Activated naive CD8-positive, alpha-beta T cell treated with anti-CD3 and anti-CD28 coated beads for 36 hours (primary cell): ENCODE data around the gene KCNAB2. TPM values are rescaled to one million over a fixed set of nuclear protein-coding genes. Genes with fewer than 3 reads are reported as not detected.

ENCODE experiments used
- DNase-seq: peaks from one replicate; pipeline ENCODE4 v3.0.0; 2021
- H3K27ac Mint-ChIP-seq: one replicate; pipeline ENCODE4 v1.8.0; 2022; ENCODE audit warnings: mild to moderate bottlenecking, moderate library complexity, mixed read lengths
- H3K27me3 Mint-ChIP-seq: one replicate; pipeline ENCODE4 v1.8.0; 2022; ENCODE audit warnings: mild to moderate bottlenecking, mixed read lengths
- H3K36me3 Mint-ChIP-seq: one replicate; pipeline ENCODE4 v1.8.0; 2021; ENCODE audit warnings: mild to moderate bottlenecking, mixed read lengths
- H3K4me1 Mint-ChIP-seq: one replicate; pipeline ENCODE4 v1.8.0; 2021; ENCODE audit warnings: mixed read lengths
- H3K4me3 Mint-ChIP-seq: one replicate; pipeline ENCODE4 v1.8.0; 2022; ENCODE audit warnings: mild to moderate bottlenecking, moderate library complexity, mixed read lengths
- H3K9me3 Mint-ChIP-seq: one replicate; pipeline ENCODE4 v1.8.0; 2022; ENCODE audit warnings: mixed read lengths
- total RNA-seq, 2 experiments: library from RNA; stranded (reverse); gene quantifications; one replicate each; pipeline ENCODE4 v1.2.3, GENCODE V29; 2021

KCNAB2 gene
- total RNA-seq, 2 experiments from 2014 or later = 209 to 218 TPM

- Mint-ChIP-seq H3K36me3 (peaks cover 39% of the 10 kb centered on the region), H3K27ac (peak overlapping the region; percentile 54), H3K9me3 (no peaks in the 10 kb centered on the region), H3K4me1 (peaks cover 69% of the 10 kb centered on the region), H3K27me3 (no peaks in the 10 kb centered on the region), H3K4me3 (no peak overlapping the region)
- DNase-seq = no peak
These were observed 11.0 kb upstream of the KCNAB2 start for GRCh38 chr1:6034750-6035096.

- H3K36me3 Mint-ChIP-seq = peaks cover 36% of the 10 kb centered on the region
- H3K27me3 Mint-ChIP-seq = no peaks in the 10 kb centered on the region
- peaks cover 63% of the 10 kb centered on the region for H3K4me1 Mint-ChIP-seq
These were observed 10.4 kb upstream of the KCNAB2 start for GRCh38 chr1:6035303-6035702.

DNA sequence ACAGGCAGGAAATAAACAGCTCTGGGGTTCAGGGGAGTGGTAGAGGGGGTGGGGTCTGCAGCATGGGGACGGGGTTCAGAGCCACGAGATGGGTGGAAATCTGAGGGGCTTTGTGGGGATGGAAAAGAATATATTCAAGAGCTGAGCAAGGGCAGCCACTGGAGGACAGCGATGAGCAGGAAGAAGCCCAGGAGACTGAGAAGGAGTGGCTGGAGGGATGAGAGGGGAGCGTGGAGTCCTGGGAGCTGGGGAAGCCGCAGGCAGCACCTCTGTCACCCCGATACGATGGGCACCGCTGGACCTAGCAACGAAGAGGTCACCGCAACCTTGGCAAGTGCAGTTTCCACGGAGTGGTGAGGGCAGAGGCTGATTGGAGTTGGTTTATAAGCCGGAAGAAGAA is 10.0 kb upstream of the KCNAB2 start:
- no peak for DNase-seq
- Mint-ChIP-seq H3K9me3 (no peaks in the 10 kb centered on the region), H3K4me3 (no peak overlapping the region), H3K4me1 (peaks cover 59% of the 10 kb centered on the region), H3K36me3 (peaks cover 32% of the 10 kb centered on the region), H3K27me3 (no peaks in the 10 kb centered on the region), H3K27ac (peak overlapping the region; percentile 10)

More at GRCh38 chr1:6035303-6035702, 10.4 kb upstream of the KCNAB2 start:
- Mint-ChIP-seq H3K27ac (peak overlapping the region; percentile 10), H3K9me3 (no peaks in the 10 kb centered on the region), H3K4me3 (no peak overlapping the region)
- DNase-seq = no peak

- DNase-seq = peak; percentile 30
- no peak overlapping the region for H3K4me3 Mint-ChIP-seq
- H3K27me3 Mint-ChIP-seq = no peaks in the 10 kb centered on the region
- H3K4me1 Mint-ChIP-seq = peaks cover 46% of the 10 kb centered on the region
- H3K9me3 Mint-ChIP-seq = no peaks in the 10 kb centered on the region
- H3K27ac Mint-ChIP-seq = peak overlapping the region; percentile 16
- peaks cover 28% of the 10 kb centered on the region for H3K36me3 Mint-ChIP-seq
These were observed 8.3 kb upstream of the KCNAB2 start for GRCh38 chr1:6037338-6037762.

DNA sequence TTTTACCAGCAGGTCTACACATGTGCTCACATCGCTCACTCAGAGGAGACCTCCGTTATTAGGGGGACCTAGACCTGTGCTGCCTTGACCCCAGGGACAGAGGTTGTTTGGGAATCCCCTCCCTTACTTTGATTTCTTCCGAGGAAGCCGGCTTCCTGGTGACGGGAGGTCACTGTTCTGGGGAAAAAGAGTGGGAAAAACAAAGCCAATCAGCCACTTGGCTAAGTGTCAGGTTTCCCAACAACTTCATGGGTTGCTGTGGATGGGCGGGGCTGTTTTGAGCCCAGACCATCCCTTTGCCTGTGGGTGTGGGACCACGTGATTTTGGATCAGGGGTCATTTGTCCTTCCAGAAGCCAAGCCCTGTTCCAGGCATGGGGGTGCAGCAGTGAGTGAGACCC is 7.1 kb upstream of the KCNAB2 start:
- Mint-ChIP-seq H3K4me1 (peaks cover 36% of the 10 kb centered on the region), H3K36me3 (peaks cover 24% of the 10 kb centered on the region), H3K27me3 (no peaks in the 10 kb centered on the region), H3K27ac (no peak overlapping the region), H3K9me3 (no peaks in the 10 kb centered on the region), H3K4me3 (no peak overlapping the region)
- DNase-seq = no peak

GRCh38 chr1:6039031-6039430 is 6.7 kb upstream of the KCNAB2 start:
- peaks cover 38% of the 10 kb centered on the region for H3K4me1 Mint-ChIP-seq

GRCh38 chr1:6040444-6040843 is 5.2 kb upstream of the KCNAB2 start:
- H3K4me1 Mint-ChIP-seq = peaks cover 30% of the 10 kb centered on the region
- no peaks in the 10 kb centered on the region for H3K27me3 Mint-ChIP-seq
- no peaks in the 10 kb centered on the region for H3K9me3 Mint-ChIP-seq
- H3K27ac Mint-ChIP-seq = peak overlapping the region; percentile 11
- H3K4me3 Mint-ChIP-seq = no peak overlapping the region
- no peak for DNase-seq
- peaks cover 20% of the 10 kb centered on the region for H3K36me3 Mint-ChIP-seq

More at GRCh38 chr1:6039031-6039430, 6.7 kb upstream of the KCNAB2 start:
- H3K9me3 Mint-ChIP-seq = no peaks in the 10 kb centered on the region
- no peak overlapping the region for H3K4me3 Mint-ChIP-seq
- H3K36me3 Mint-ChIP-seq = peaks cover 27% of the 10 kb centered on the region
- no peak for DNase-seq
- no peak overlapping the region for H3K27ac Mint-ChIP-seq
- H3K27me3 Mint-ChIP-seq = no peaks in the 10 kb centered on the region

GRCh38 chr1:6040861-6041415 is 4.8 kb upstream of the KCNAB2 start:
- Mint-ChIP-seq H3K9me3 (no peaks in the 10 kb centered on the region), H3K27ac (no peak overlapping the region), H3K4me1 (peaks cover 27% of the 10 kb centered on the region), H3K36me3 (peaks cover 17% of the 10 kb centered on the region), H3K4me3 (no peak overlapping the region), H3K27me3 (no peaks in the 10 kb centered on the region)
- no peak for DNase-seq

GRCh38 chr1:6041432-6042062 is 4.1 kb upstream of the KCNAB2 start:
- Mint-ChIP-seq H3K4me3 (no peak overlapping the region), H3K9me3 (no peaks in the 10 kb centered on the region), H3K36me3 (peaks cover 16% of the 10 kb centered on the region), H3K27me3 (no peaks in the 10 kb centered on the region), H3K4me1 (peaks cover 23% of the 10 kb centered on the region), H3K27ac (no peak overlapping the region)
- peak; percentile 30 for DNase-seq

GRCh38 chr1:6043561-6043960 is 2.1 kb upstream of the KCNAB2 start:
- no peak overlapping the region for H3K4me3 Mint-ChIP-seq
- peaks cover 14% of the 10 kb centered on the region for H3K4me1 Mint-ChIP-seq
- no peak overlapping the region for H3K27ac Mint-ChIP-seq
- H3K27me3 Mint-ChIP-seq = no peaks in the 10 kb centered on the region
- peaks cover 17% of the 10 kb centered on the region for H3K36me3 Mint-ChIP-seq
- no peak for DNase-seq
- H3K9me3 Mint-ChIP-seq = no peaks in the 10 kb centered on the region

GRCh38 chr1:6044481-6045109 is 1.1 kb upstream of the KCNAB2 start:
- Mint-ChIP-seq H3K27ac (no peak overlapping the region), H3K4me1 (peaks cover 12% of the 10 kb centered on the region), H3K36me3 (peaks cover 18% of the 10 kb centered on the region), H3K4me3 (no peak overlapping the region), H3K27me3 (no peaks in the 10 kb centered on the region), H3K9me3 (no peaks in the 10 kb centered on the region)
- no peak for DNase-seq

DNA sequence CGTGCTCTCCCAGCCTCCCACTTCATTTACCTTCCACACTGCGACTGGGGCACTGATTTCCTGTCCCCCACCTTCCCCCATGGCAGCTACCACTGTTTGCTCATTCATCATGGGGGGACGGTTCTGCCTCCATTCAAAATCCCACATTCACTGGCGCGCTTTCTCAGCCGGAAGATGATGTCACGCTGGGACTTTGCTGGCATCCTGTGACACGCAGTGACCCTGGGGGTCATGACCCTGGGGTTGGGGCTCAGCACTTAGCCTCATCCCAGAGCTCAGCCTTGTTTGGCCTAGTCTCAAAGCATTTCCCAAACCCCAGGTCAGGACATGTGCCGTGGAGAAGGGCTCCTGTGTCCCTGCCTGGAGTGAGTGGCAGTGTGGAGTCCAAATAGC is 582 bp upstream of the KCNAB2 start:
- no peak for DNase-seq
- peaks cover 18% of the 10 kb centered on the region for H3K36me3 Mint-ChIP-seq

DNA sequence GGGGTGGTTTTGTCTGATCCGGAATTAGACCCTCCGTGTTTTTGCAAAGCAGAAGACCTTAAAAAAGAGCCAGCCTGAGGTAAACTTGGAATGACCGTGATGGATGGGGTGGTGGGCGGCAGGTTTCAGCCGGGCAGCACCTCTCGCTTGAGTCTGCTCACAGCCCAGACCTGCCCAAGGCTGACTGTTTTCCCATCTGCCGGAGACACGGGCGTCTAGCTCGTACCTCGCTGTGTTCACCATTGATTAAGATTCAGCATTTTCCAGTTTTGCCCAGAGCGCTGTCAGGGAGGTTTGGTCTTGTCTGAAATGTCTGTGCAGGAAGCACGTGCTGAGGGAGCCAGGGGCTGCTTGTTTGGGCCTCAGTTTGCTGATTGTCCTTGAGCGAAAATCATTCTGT is 591 bp downstream of the KCNAB2 start:
- H3K36me3 Mint-ChIP-seq = peaks cover 20% of the 10 kb centered on the region
- DNase-seq = no peak
- no peaks in the 10 kb centered on the region for H3K27me3 Mint-ChIP-seq
- H3K4me3 Mint-ChIP-seq = no peak overlapping the region
- H3K27ac Mint-ChIP-seq = no peak overlapping the region
- H3K9me3 Mint-ChIP-seq = no peaks in the 10 kb centered on the region
- peaks cover 12% of the 10 kb centered on the region for H3K4me1 Mint-ChIP-seq

More for the DNA sequence above, 582 bp upstream of the KCNAB2 start:
- Mint-ChIP-seq H3K9me3 (no peaks in the 10 kb centered on the region), H3K27me3 (no peaks in the 10 kb centered on the region), H3K4me1 (peaks cover 12% of the 10 kb centered on the region), H3K27ac (no peak overlapping the region), H3K4me3 (no peak overlapping the region)

GRCh38 chr1:6048179-6048867 is 2.6 kb downstream of the KCNAB2 start:
- Mint-ChIP-seq H3K27me3 (no peaks in the 10 kb centered on the region), H3K9me3 (no peaks in the 10 kb centered on the region), H3K4me1 (peaks cover 12% of the 10 kb centered on the region), H3K36me3 (peaks cover 18% of the 10 kb centered on the region), H3K27ac (peak overlapping the region; percentile 23), H3K4me3 (no peak overlapping the region)
- no peak for DNase-seq

- Mint-ChIP-seq H3K9me3 (no peaks in the 10 kb centered on the region), H3K27ac (no peak overlapping the region), H3K4me1 (peaks cover 11% of the 10 kb centered on the region), H3K4me3 (no peak overlapping the region), H3K36me3 (peaks cover 18% of the 10 kb centered on the region), H3K27me3 (no peaks in the 10 kb centered on the region)
- no peak for DNase-seq
These were observed 3.7 kb downstream of the KCNAB2 start for GRCh38 chr1:6049419-6049818.
